HCT116 (cell line): ENCODE results near the gene DPH6.

Source experiments
- CTCF ChIP-seq, 3 experiments: fragments of 200-600 bp in 1 of 3; sonication (generic) in 1 of 3; IDR thresholded peaks in 2 of 3; conservative IDR thresholded peaks in 1 of 3; 2 replicates each; pipeline ENCODE4 v1.5.1; 2012 to 2017; ENCODE audit warnings: low read depth in 2 of 3, low read length in 2 of 3, antibody characterized with exemption in 1 of 3, borderline replicate concordance in 1 of 3, control low read depth in 1 of 3, mild to moderate bottlenecking in 1 of 3, mixed read lengths in 1 of 3, mixed run types in 1 of 3, moderate library complexity in 1 of 3; ENCODE audit not compliant: insufficient read depth in 1 of 3
- EZH2phosphoT487 ChIP-seq: fragments of 200-600 bp; IDR thresholded peaks from 2 replicates; pipeline ENCODE4 v1.6.1; 2018; ENCODE audit warnings: antibody characterized with exemption, borderline replicate concordance
- POLR2A ChIP-seq: IDR thresholded peaks from 2 replicates; pipeline ENCODE4 v1.7.0; 2011; ENCODE audit warnings: borderline replicate concordance; ENCODE audit not compliant: insufficient read depth, insufficient read length; ENCODE audit errors: extremely low read depth

- no peak for TF ChIP-seq CTCF (IDR thresholded peaks at IDR 0.05 in 2 of 3, conservative IDR thresholded peaks at IDR 0.05 in 1 of 3; ENCODE audit: borderline replicate concordance in 1 of 3, insufficient read depth in 1 of 3, low read depth in 2 of 3, low read length in 2 of 3)
- TF ChIP-seq POLR2A, result no peak
- no peak for TF ChIP-seq EZH2phosphoT487
Measured at GRCh38 chr15:35323141-35323540, 222.8 kb downstream of the DPH6 start.
